Stimulated activated CD4-positive, alpha-beta T cell treated with anti-CD3 and anti-CD28 coated beads, Interleukin-4, amount 100 ng/mL, for 1 hour (primary cell): ENCODE measurements around the gene IER5.
A peak's percentile ranks its signal among the peaks of the same experiment; 100 is the strongest.

Experiments used
- DNase-seq: peaks from one replicate; pipeline ENCODE4 v3.0.0-alpha.2; 2020

Gene IER5

DNA sequence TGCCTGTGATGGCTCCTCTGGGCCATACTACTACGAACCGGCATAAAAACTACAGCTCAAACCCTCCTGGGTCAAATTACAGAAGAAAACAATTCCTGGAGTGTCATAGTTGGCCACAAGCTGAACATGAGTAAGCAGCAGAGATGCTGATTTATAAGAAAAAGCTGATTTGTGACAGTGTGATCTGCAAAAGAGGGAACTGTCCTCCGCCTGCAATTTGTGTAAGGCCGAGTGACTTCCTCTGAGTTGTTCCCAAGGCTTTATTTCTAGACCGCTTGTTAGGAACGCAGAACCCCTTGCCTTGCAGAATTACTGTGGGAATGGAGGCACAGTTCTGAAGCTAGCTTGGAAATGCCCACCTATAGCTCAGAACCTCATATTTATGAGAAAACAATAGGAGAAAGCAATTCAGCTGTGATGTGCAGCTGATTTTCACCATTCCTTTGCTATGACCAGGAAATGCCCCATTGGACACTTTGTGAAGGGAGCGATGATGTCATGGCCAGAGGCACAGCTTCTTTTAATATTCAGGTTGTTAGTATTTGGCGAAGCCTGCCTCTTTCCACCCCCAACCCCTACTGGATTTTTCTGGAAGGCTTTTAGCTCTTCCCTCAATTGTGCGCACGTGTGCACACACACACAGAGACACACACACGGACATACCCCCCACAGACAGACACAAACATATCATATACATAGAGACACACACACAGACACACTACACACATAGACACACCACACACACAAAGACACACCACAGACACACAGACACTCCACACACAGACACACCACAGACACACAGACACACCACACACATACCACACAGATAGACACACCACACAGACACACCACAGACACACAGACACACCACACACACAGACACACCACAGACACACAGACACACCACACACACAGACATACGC, 47.6 kb downstream of the IER5 start:
- DNase-seq: no peak

GRCh38 chr1:181136738-181137122, 48.2 kb downstream of the IER5 start:
- DNase-seq: no peak

DNA sequence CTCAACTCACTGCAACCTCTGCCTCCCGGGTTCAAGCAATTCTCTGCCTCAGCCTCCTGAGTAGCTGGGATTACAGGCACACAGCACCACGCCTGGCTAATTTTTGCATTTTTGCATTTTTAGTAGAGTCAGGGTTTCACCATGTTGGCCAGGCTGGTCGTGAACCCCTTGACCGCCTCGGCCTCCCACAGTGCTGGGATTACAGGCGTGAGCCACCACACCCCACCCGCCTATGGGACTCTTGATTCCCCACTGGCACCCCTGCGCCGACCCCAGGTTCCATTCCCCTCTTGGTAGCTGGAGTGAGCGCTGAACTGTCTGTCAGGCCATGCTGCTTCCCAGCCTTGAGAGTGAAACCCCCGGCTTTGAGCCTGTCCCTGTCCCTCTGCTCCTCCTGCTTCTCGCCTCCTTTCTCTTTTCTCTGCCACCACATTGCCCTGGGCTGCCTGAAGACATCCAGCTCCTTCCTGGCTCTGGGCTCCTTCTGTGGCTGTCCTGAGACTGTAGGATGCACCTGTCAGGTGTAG, 48.8 kb downstream of the IER5 start:
- DNase-seq: no peak

DNA sequence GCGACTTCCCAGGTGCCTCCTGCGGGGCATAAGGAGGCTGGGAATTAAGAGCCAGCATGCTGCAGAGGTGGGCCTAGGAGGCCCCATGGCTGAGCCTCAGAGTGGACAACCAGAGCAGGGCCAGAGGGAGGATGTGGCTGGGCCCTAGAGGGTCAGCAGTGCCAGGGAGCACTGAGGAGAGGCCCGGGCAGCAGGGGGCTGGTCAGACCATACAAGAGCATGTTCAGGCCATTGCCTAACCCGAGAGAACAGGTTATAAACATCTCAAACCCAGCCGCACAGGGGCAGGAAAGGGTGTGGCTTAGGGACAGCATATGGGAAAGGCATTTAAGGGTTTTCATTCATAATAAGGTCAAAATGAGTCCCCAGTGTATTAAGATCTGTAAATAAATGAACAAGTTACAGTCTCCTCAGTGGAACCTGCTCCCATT, 51.1 kb downstream of the IER5 start:
- no peak for DNase-seq

DNA sequence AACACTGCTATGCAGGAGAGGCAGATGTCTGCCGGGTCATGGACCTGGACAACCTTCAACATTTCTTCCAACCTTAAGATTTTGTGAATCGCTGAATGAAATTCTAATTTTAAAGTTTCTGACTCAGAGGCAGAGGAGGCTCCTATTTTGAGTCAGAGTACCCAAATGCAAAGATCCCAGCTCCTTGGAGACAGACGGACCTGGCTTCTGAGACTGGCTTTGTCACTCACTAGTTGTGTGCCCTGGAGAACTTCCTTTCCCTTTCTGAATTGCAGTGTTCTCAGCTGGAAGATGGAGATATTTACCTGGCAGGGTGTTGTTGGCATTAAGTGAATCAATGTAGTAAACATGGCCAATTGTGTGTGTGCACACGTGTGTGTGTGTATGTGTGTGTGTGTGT, 51.9 kb downstream of the IER5 start:
- no peak for DNase-seq

DNA sequence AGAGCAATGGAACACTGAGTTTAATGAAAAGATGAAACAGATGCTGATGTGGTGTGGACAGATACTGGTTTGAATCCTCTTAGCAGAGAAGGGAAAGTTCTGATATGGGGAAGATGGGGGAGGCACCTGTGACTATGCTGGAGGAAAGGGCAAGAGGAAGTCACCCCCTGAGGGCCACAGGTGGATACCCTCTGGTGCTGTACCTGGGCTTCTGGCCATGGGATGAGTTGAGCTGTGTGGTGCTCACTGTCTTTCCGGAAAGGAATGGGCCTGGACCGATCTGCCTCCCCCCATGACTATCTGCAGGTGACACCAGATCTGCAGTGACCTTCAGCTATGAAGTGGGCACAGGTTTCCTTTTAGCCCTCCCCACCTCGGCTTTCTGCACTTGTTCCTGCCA, 52.4 kb downstream of the IER5 start:
- no peak for DNase-seq

DNA sequence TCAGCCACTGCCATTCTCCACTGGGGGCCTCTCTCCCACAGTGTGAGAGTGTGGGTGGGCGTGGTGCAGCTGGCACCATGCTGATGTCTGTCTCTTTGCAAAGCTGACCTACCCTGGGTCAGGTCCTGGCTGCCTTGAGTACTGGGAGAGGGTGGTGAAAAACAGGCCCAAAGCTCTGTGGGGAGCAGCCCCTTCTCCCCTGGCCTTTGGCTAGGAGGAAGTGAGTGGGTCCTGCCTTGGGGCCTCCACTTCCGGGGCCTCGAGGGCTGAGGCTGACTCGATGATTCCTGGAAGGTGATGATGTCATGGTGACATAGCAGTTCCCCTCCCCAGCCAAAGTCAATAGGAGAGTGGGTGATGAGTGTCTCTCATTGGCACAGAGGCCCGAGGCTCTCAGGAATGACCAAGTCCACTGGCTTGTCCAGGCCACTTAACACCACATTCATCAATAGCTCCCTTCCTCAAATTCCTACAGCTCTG, 53.0 kb downstream of the IER5 start:
- DNase-seq: peak; percentile 61
